ENCODE results near the gene PYY. TPM values are rescaled to one million over a fixed set of nuclear protein-coding genes. Genes with fewer than 3 reads are reported as not detected.

The PYY gene
- total RNA-seq, 5 donors from 2014 or later (not counting 1 experiment from before 2014, with no cell fraction given) = not detected

DNA sequence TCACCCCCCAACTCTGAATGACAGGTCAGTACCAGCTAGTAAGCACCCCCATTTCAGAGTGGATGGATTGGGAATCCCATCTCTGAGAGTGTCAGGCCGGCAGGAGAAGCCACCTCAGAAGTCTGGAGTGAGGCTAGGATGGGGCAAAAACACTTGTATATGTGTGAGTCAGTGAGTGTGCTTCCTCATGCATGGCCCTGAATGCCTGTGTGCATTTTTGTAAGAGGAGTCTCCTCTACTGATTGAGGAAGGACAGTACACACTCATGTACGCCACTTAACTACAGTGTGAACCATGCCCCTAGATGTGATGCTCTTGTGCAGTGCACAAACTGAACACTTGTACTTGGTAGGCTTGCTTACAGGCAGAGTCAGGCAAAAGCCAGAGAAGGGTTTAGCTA is 28.4 kb upstream of the PYY start:
- H3K27ac Mint-ChIP-seq = peak overlapping the region in 1 of 2 donors; percentile 33
- no peaks in the 10 kb centered on the region for H3K9me3 Mint-ChIP-seq
- H3K4me3 Mint-ChIP-seq = no peak overlapping the region
- no peaks in the 10 kb centered on the region for H3K36me3 ChIP-seq (ENCODE audit: control insufficient read depth in 2 of 2, extremely low read depth in 1 of 2, insufficient read depth in 1 of 2, low read length in 1 of 2)
- H3K27me3 ChIP-seq (replicated peaks in 1 of 2; ENCODE audit: control insufficient read depth in 2 of 2, extremely low read depth in 1 of 2, insufficient read depth in 2 of 2, low read length in 1 of 2) = peaks cover 13 to 52% of the 10 kb centered on the region in 2 experiments
- H3K27me3 Mint-ChIP-seq = peaks cover 29 to 60% of the 10 kb centered on the region in 2 donors
- no peaks in the 10 kb centered on the region for H3K9me3 ChIP-seq
- no peak overlapping the region for H3K4me3 ChIP-seq (ENCODE audit: control insufficient read depth in 1 of 2, extremely low read depth in 1 of 2, low read length in 1 of 2)
- 100% methylated on average over 1 of the region's 2 CpGs for WGBS (ENCODE audit: insufficient coverage)
- H3K36me3 Mint-ChIP-seq = no peaks in the 10 kb centered on the region
- no peak for ATAC-seq (replicated peaks in 1 of 4)
- no peak overlapping the region for H3K27ac ChIP-seq (ENCODE audit: low read length)
- no peak for DNase-seq
- POLR2A ChIA-PET = no interaction called here
- CTCF ChIA-PET = no interaction called here
- H3K4me1 Mint-ChIP-seq = peaks cover 0 to 8% (median 0%) of the 10 kb centered on the region in 3 donors
- peaks cover 0 to 15% of the 10 kb centered on the region in 2 experiments for H3K4me1 ChIP-seq (ENCODE audit: control insufficient read depth in 1 of 2, extremely low read depth in 1 of 2, insufficient read depth in 2 of 2, low read length in 2 of 2)

DNA sequence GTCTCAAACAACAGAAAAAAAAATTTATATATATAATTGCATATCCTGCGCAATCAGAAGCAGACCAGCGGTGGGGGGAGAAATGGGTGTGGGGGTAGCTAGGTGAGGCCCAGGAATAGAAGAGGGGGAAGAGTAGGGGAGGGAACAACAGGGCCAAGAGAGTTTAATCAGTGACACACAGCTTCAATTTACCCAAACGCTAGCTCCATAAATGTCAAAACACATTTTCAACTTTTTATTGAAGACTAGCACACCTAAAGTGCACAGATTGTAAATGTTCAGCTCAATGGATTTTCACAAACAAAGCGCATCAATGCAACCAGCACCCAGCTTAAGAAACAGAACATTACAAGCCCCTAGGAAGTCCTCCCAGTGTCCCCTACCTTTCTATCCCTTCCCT is 25.9 kb upstream of the PYY start:
- ChIA-PET CTCF (interaction anchor here (0.6 to 0.7 kb wide), 3 partner anchors 19 to 257 kb away, joined by 3 read pairs; no protein-coding TSS in a partner anchor), POLR2A (no interaction called here)
- Histone ChIP-seq H3K9me3 (no peaks in the 10 kb centered on the region), H3K4me1 (ENCODE audit: control insufficient read depth in 1 of 2, extremely low read depth in 1 of 2, insufficient read depth in 2 of 2, low read length in 2 of 2) (peaks cover 0 to 15% of the 10 kb centered on the region in 2 experiments), H3K27ac (ENCODE audit: low read length) (no peak overlapping the region), H3K36me3 (ENCODE audit: control insufficient read depth in 2 of 2, extremely low read depth in 1 of 2, insufficient read depth in 1 of 2, low read length in 1 of 2) (no peaks in the 10 kb centered on the region), H3K4me3 (ENCODE audit: control insufficient read depth in 1 of 2, extremely low read depth in 1 of 2, low read length in 1 of 2) (no peak overlapping the region), H3K27me3 (replicated peaks in 1 of 2; ENCODE audit: control insufficient read depth in 2 of 2, extremely low read depth in 1 of 2, insufficient read depth in 2 of 2, low read length in 1 of 2) (peaks cover 10 to 47% of the 10 kb centered on the region in 2 experiments)
- DNase-seq = no peak
- WGBS (ENCODE audit: insufficient coverage) = 83% methylated on average over 1 of the region's 4 CpGs
- H3K36me3 Mint-ChIP-seq = no peaks in the 10 kb centered on the region
- no peaks in the 10 kb centered on the region for H3K9me3 Mint-ChIP-seq
- H3K27me3 Mint-ChIP-seq = peaks cover 22 to 42% of the 10 kb centered on the region in 2 donors
- H3K27ac Mint-ChIP-seq = no peak overlapping the region
- H3K4me1 Mint-ChIP-seq = peaks cover 0 to 5% (median 0%) of the 10 kb centered on the region in 3 donors
- ATAC-seq (replicated peaks in 1 of 4) = no peak
- no peak overlapping the region for H3K4me3 Mint-ChIP-seq

DNA sequence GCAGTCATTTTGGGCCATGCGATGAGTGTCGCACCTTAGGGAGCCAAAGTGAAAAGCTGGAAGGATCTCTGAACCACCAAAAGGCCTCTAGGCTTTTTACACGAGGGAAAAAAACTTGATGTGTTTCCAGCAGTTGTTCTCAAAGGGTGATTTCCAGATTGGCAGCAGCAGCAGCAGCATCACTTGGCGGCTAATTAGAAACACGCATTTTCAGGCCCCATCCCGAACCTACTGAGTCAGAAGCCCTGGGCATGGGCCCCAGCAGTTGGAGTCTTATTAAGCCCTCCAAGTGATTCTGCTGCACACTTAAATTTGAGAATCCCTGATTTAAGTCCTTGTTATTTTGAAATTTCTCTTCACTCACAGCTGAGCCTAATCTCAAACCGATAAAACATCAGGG is 25.3 kb upstream of the PYY start:
- DNase-seq = no peak
- Mint-ChIP-seq H3K9me3 (no peaks in the 10 kb centered on the region), H3K27ac (no peak overlapping the region), H3K27me3 (peaks cover 25 to 42% of the 10 kb centered on the region in 2 donors), H3K4me1 (peaks cover 0 to 3% (median 0%) of the 10 kb centered on the region in 3 donors), H3K36me3 (no peaks in the 10 kb centered on the region), H3K4me3 (no peak overlapping the region)
- no peaks in the 10 kb centered on the region for H3K9me3 ChIP-seq
- POLR2A ChIA-PET = no interaction called here
- peaks cover 0 to 10% of the 10 kb centered on the region in 2 experiments for H3K4me1 ChIP-seq (ENCODE audit: control insufficient read depth in 1 of 2, extremely low read depth in 1 of 2, insufficient read depth in 2 of 2, low read length in 2 of 2)
- H3K36me3 ChIP-seq (ENCODE audit: control insufficient read depth in 2 of 2, extremely low read depth in 1 of 2, insufficient read depth in 1 of 2, low read length in 1 of 2) = no peaks in the 10 kb centered on the region
- no peak for ATAC-seq (replicated peaks in 1 of 4)
- H3K4me3 ChIP-seq (ENCODE audit: control insufficient read depth in 1 of 2, extremely low read depth in 1 of 2, low read length in 1 of 2) = no peak overlapping the region
- no peak overlapping the region for H3K27ac ChIP-seq (ENCODE audit: low read length)
- CTCF ChIA-PET = interaction anchor here in 1 of 2 donors (0.7 kb wide), 1 partner anchor 258 kb away, joined by 3 read pairs; no protein-coding TSS in a partner anchor
- WGBS (ENCODE audit: insufficient coverage) = 79% methylated on average over 6 of the region's 7 CpGs
- peaks cover 10 to 46% of the 10 kb centered on the region in 2 experiments for H3K27me3 ChIP-seq (replicated peaks in 1 of 2; ENCODE audit: control insufficient read depth in 2 of 2, extremely low read depth in 1 of 2, insufficient read depth in 2 of 2, low read length in 1 of 2)

DNA sequence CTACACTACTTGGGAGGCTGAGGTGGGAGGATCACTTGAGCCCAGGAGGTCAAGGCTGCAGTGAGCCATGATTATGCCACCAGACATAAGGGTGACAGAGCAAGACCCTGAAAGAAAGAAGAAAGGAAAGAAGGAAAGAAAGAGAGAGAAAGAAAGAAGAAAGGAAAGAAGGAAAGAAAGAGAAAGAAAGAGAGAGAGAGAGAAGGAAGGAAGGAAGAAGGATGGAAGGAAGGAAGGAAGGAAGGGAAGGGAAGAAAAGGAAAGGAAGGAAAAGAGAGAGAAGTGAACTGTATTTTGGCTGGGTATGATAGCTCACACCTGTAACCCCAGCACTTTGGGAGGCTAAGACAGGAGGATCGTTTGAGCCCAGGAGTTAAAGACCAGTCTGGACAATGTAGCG is 24.3 kb upstream of the PYY start:
- no peak overlapping the region for H3K27ac Mint-ChIP-seq
- CTCF ChIA-PET = no interaction called here
- ATAC-seq (replicated peaks in 1 of 4) (no peak), DNase-seq (no peak)
- Histone ChIP-seq H3K27me3 (replicated peaks in 1 of 2; ENCODE audit: control insufficient read depth in 2 of 2, extremely low read depth in 1 of 2, insufficient read depth in 2 of 2, low read length in 1 of 2) (peaks cover 10 to 40% of the 10 kb centered on the region in 2 experiments), H3K36me3 (ENCODE audit: control insufficient read depth in 2 of 2, extremely low read depth in 1 of 2, insufficient read depth in 1 of 2, low read length in 1 of 2) (no peaks in the 10 kb centered on the region), H3K4me1 (ENCODE audit: control insufficient read depth in 1 of 2, extremely low read depth in 1 of 2, insufficient read depth in 2 of 2, low read length in 2 of 2) (peaks cover 0 to under 1% of the 10 kb centered on the region in 2 experiments), H3K27ac (ENCODE audit: low read length) (no peak overlapping the region), H3K4me3 (ENCODE audit: control insufficient read depth in 1 of 2, extremely low read depth in 1 of 2, low read length in 1 of 2) (no peak overlapping the region), H3K9me3 (no peaks in the 10 kb centered on the region)
- H3K36me3 Mint-ChIP-seq = no peaks in the 10 kb centered on the region
- no CpG with 5 or more reads among the region's 2 CpGs for WGBS (ENCODE audit: insufficient coverage)
- no peak overlapping the region for H3K4me3 Mint-ChIP-seq
- POLR2A ChIA-PET = no interaction called here
- H3K4me1 Mint-ChIP-seq = peaks cover 0 to 1% (median 0%) of the 10 kb centered on the region in 3 donors
- H3K27me3 Mint-ChIP-seq = peaks cover 26 to 40% of the 10 kb centered on the region in 2 donors
- H3K9me3 Mint-ChIP-seq = no peaks in the 10 kb centered on the region

DNA sequence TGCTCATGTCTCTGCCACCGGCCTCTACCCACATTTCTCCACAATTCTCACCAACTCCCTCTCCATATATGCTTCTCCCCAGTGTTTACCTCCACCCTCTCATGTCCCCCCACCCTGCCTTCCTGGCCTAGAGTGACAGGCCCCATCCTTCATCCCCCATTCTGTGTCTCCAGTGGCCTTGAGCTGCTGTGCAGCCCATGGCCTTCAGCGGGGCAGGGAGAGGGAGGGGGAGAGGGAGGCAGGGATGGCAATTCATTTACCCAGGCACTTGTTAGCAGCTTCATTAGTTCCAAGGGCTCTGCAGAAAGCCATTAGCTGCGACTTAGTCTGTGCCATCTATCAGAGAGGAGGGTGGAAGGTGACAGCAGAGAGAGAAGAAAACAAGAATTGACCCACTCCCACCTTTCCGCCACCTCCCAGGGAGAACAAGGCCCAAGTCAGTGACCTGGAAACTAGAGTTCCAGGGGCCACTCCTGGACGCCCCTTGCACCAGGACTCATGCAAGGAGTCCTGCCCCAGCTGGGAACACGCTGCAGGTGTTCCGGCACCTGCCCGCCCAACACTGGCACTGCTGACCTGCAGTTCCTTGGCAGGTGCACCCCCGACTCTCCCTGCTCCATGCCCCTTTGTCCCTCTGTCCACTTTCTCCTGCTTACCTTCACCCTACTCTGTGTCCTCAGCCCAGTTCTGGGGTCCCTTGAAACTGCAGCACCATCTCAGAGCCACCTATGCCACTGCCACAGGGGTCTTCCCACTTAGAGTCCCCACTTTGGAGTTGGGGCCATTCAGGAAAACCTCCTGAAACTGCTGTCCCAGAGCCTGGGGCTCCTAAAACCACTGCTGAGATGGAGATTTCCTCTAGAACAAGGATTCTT is 23.5 kb upstream of the PYY start:
- Histone ChIP-seq H3K27ac (ENCODE audit: low read length) (no peak overlapping the region), H3K4me1 (ENCODE audit: control insufficient read depth in 1 of 2, extremely low read depth in 1 of 2, insufficient read depth in 2 of 2, low read length in 2 of 2) (no peaks in the 10 kb centered on the region), H3K36me3 (ENCODE audit: control insufficient read depth in 2 of 2, extremely low read depth in 1 of 2, insufficient read depth in 1 of 2, low read length in 1 of 2) (no peaks in the 10 kb centered on the region), H3K4me3 (ENCODE audit: control insufficient read depth in 1 of 2, extremely low read depth in 1 of 2, low read length in 1 of 2) (no peak overlapping the region), H3K27me3 (replicated peaks in 1 of 2; ENCODE audit: control insufficient read depth in 2 of 2, extremely low read depth in 1 of 2, insufficient read depth in 2 of 2, low read length in 1 of 2) (peaks cover 5 to 31% of the 10 kb centered on the region in 2 experiments), H3K9me3 (no peaks in the 10 kb centered on the region)
- H3K9me3 Mint-ChIP-seq = no peaks in the 10 kb centered on the region
- 73% methylated on average over 7 of the region's 9 CpGs for WGBS (ENCODE audit: insufficient coverage)
- H3K4me3 Mint-ChIP-seq = no peak overlapping the region
- no peaks in the 10 kb centered on the region for H3K4me1 Mint-ChIP-seq
- no peak for ATAC-seq (replicated peaks in 1 of 4)
- POLR2A ChIA-PET = no interaction called here
- peaks cover 18 to 31% of the 10 kb centered on the region in 2 donors for H3K27me3 Mint-ChIP-seq
- H3K36me3 Mint-ChIP-seq = no peaks in the 10 kb centered on the region
- DNase-seq = no peak
- CTCF ChIA-PET = no interaction called here
- peak overlapping the region in 1 of 2 donors; percentile 5 for H3K27ac Mint-ChIP-seq

DNA sequence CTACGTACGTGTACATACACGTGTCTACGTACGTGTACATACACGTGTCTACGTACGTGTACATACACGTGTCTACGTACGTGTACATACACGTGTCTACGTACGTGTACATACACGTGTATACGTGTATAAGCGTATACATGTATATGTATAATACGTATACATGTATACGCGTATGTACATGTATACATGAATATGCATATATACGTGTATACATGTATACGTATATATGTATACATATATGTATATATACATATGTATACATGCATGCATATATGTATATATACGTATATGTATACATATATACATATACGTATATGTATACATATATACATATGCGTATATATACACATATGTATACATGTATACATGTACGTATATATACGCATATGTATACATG is 22.2 kb upstream of the PYY start:
- Histone ChIP-seq H3K27ac (ENCODE audit: low read length) (no peak overlapping the region), H3K4me1 (ENCODE audit: control insufficient read depth in 1 of 2, extremely low read depth in 1 of 2, insufficient read depth in 2 of 2, low read length in 2 of 2) (no peaks in the 10 kb centered on the region), H3K4me3 (ENCODE audit: control insufficient read depth in 1 of 2, extremely low read depth in 1 of 2, low read length in 1 of 2) (no peak overlapping the region), H3K27me3 (replicated peaks in 1 of 2; ENCODE audit: control insufficient read depth in 2 of 2, extremely low read depth in 1 of 2, insufficient read depth in 2 of 2, low read length in 1 of 2) (peaks cover under 1 to 27% of the 10 kb centered on the region in 2 experiments), H3K9me3 (no peaks in the 10 kb centered on the region), H3K36me3 (ENCODE audit: control insufficient read depth in 2 of 2, extremely low read depth in 1 of 2, insufficient read depth in 1 of 2, low read length in 1 of 2) (no peaks in the 10 kb centered on the region)
- ChIA-PET POLR2A (no interaction called here), CTCF (interaction anchor here in 1 of 2 donors (0.6 kb wide), 1 partner anchor 33 kb away, joined by 3 read pairs; no protein-coding TSS in a partner anchor)
- DNase-seq = no peak
- no peaks in the 10 kb centered on the region for H3K9me3 Mint-ChIP-seq
- WGBS (ENCODE audit: insufficient coverage) = no CpG with 5 or more reads among the region's 27 CpGs
- no peak overlapping the region for H3K27ac Mint-ChIP-seq
- H3K4me3 Mint-ChIP-seq = no peak overlapping the region
- no peak for ATAC-seq (replicated peaks in 1 of 4)
- H3K27me3 Mint-ChIP-seq = peaks cover 12 to 18% of the 10 kb centered on the region in 2 donors
- H3K36me3 Mint-ChIP-seq = no peaks in the 10 kb centered on the region
- H3K4me1 Mint-ChIP-seq = peaks cover 0 to 6% (median 5%) of the 10 kb centered on the region in 3 donors
